Prostate gland (tissue), 2 donors: Measurements from ENCODE around the gene FGF1.

ENCODE experiments used
- CTCF ChIP-seq, 4 experiments: fragments of 200-600 bp in 2 of 4; fragments of 450-650 bp in 2 of 4; sonication (generic) in 2 of 4; IDR thresholded peaks; 1 replicate in 3 of 4; 2 replicates in 1 of 4; pipeline ENCODE4 v1.5.1; 2016 to 2019; ENCODE audit warnings: antibody characterized with exemption in 4 of 4, mild to moderate bottlenecking in 2 of 4, moderate library complexity in 2 of 4
- POLR2A ChIP-seq: fragments of 450-650 bp; IDR thresholded peaks from one replicate; pipeline ENCODE4 v1.6.1; 2016; ENCODE audit warnings: antibody characterized with exemption, mild to moderate bottlenecking
- POLR2AphosphoS5 ChIP-seq: sonication (generic); formaldehyde crosslinking; IDR thresholded peaks from one replicate; pipeline ENCODE4 v1.6.1; 2017; ENCODE audit warnings: antibody characterized with exemption

- TF ChIP-seq POLR2A: no peak
- TF ChIP-seq CTCF (IDR thresholded peaks at IDR 0.05): no peak
- no peak for TF ChIP-seq POLR2AphosphoS5
These were observed 99.3 kb downstream of the FGF1 start for GRCh38 chr5:142586552-142586951.
